Calu3 (cell line): ENCODE data around the gene PIK3C2G. TPM values are rescaled to one million over a fixed set of nuclear protein-coding genes. Genes with fewer than 3 reads are reported as not detected.

Experiments used
- BruUV-seq: library from RNA; stranded (reverse); fragments of 400-500 nt; replicated peaks from 2 replicates; lab custom pipeline; 2021; lab: Mats Ljungman, UMichigan
- CTCF ChIA-PET: fragments of 300-600 bp; sonication (Branson Sonifier 250); formaldehyde crosslinking; loops from one replicate; lab custom pipeline; 2022; ENCODE audit warnings: antibody characterized with exemption; lab: Charles Lee
- DNase-seq: peaks from one replicate; pipeline ENCODE4 v3.0.0; 2022
- H3K27ac Mint-ChIP-seq: one replicate; pipeline ENCODE4 v1.8.0; 2022; ENCODE audit warnings: mixed read lengths; ENCODE audit not compliant: unreplicated experiment
- H3K27me3 Mint-ChIP-seq: one replicate; pipeline ENCODE4 v1.8.0; 2022; ENCODE audit warnings: mixed read lengths; ENCODE audit not compliant: unreplicated experiment
- H3K36me3 Mint-ChIP-seq: one replicate; pipeline ENCODE4 v1.8.0; 2022; ENCODE audit warnings: mild to moderate bottlenecking, moderate library complexity, mixed read lengths; ENCODE audit not compliant: insufficient read depth, unreplicated experiment
- H3K4me1 Mint-ChIP-seq: one replicate; pipeline ENCODE4 v1.8.0; 2022; ENCODE audit warnings: mild to moderate bottlenecking, low read depth, mixed read lengths; ENCODE audit not compliant: unreplicated experiment
- H3K4me3 Mint-ChIP-seq: one replicate; pipeline ENCODE4 v1.8.0; 2022; ENCODE audit warnings: mild to moderate bottlenecking, low read depth, moderate library complexity, mixed read lengths; ENCODE audit not compliant: unreplicated experiment
- H3K9me3 Mint-ChIP-seq: one replicate; pipeline ENCODE4 v1.8.0; 2022; ENCODE audit warnings: low read depth, mixed read lengths; ENCODE audit not compliant: unreplicated experiment
- intact Hi-C: fragments of 100-400 bp; cut with micrococcal nuclease; formaldehyde crosslinking; loops from one replicate; pipeline ENCODE4 v1.10.0; 2022; ENCODE audit not compliant: unreplicated experiment
- total RNA-seq: library from RNA; stranded (reverse); gene quantifications from 2 replicates; pipeline ENCODE4 v1.2.3, GENCODE V29; 2022
- TF ChIP-seq, protein P1 (sequence below): fragments of 200-600 bp; IDR thresholded peaks from one replicate; pipeline ENCODE4 v1.8.0; 2022; ENCODE audit warnings: antibody characterized with exemption; ENCODE audit not compliant: unreplicated experiment

Gene PIK3C2G
- total RNA-seq, 1 experiment from 2014 or later, result 24.0 TPM

DNA sequence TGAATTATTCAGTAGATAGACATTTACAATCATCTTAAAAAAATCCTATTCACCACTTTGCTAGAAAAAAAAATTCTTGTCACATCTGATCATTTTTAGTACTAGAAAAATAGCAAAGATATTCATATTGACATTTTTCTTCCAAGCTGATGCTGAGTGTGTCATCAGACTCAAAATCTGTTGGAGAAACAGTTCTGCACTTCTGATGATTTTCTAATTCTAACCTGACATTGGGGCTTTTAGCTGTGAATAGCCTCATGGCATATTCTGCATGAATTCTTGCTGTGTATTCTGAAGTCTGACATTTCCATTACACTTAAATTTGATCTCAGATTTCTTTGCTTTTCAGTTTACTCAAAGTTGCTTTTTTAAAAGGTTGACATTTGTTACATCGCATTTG lies 150.1 kb downstream of the PIK3C2G start:
- H3K9me3 Mint-ChIP-seq, result peaks cover 3% of the 10 kb centered on the region
- intact Hi-C loops, result no loop called here
- DNase-seq, result no peak
- H3K27ac Mint-ChIP-seq, result no peak overlapping the region
- CTCF ChIA-PET, result no interaction called here
- no peaks in the 10 kb centered on the region for H3K36me3 Mint-ChIP-seq
- peaks cover 5% of the 10 kb centered on the region for H3K4me1 Mint-ChIP-seq
- BruUV-seq, result no TSS peak
- H3K4me3 Mint-ChIP-seq, result no peak overlapping the region
- H3K27me3 Mint-ChIP-seq, result no peaks in the 10 kb centered on the region
- TF ChIP-seq, protein P1, sequence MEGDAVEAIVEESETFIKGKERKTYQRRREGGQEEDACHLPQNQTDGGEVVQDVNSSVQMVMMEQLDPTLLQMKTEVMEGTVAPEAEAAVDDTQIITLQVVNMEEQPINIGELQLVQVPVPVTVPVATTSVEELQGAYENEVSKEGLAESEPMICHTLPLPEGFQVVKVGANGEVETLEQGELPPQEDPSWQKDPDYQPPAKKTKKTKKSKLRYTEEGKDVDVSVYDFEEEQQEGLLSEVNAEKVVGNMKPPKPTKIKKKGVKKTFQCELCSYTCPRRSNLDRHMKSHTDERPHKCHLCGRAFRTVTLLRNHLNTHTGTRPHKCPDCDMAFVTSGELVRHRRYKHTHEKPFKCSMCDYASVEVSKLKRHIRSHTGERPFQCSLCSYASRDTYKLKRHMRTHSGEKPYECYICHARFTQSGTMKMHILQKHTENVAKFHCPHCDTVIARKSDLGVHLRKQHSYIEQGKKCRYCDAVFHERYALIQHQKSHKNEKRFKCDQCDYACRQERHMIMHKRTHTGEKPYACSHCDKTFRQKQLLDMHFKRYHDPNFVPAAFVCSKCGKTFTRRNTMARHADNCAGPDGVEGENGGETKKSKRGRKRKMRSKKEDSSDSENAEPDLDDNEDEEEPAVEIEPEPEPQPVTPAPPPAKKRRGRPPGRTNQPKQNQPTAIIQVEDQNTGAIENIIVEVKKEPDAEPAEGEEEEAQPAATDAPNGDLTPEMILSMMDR, result no peak

DNA sequence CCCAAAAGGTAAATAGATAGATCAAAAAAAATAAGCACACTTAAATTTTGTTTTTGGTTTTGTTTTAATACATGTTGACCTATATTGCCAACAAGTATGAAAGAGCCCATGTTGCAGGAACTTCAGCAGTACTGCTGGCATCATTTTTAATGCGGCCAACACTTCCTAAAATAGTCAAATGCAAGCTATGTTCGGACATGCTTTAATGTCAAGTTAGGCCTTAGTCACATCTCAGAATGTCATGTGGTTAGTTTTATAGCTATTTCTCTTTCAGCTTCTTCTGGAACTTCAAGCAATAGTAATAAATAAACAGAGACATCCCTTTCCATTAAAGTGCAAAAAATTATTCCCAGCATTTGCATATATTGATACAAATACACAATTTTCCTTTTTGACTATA lies 153.4 kb downstream of the PIK3C2G start:
- Mint-ChIP-seq H3K4me3 (no peak overlapping the region), H3K9me3 (peaks cover under 1% of the 10 kb centered on the region)
- TF ChIP-seq, protein P1, result no peak

DNA sequence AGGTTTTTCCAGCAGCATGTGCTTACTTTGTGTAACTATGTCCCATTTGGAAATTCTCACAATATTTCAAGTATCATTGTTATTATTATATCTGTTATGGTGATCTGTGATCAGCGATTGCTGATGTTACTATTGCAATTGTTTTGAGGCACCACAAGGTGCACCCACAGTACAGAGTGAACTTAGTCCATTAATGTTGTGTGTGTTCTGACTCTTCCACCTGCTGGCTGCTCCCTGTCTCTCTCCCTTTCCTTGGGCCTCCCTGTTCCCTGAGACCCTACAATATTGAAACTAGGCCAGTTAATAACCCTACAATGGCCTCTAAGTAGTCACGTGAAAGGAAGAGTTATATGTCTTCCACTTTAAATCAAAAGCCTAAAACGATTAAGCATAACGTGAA lies 153.9 kb downstream of the PIK3C2G start:
- H3K27me3 Mint-ChIP-seq, result no peaks in the 10 kb centered on the region
- TF ChIP-seq, protein P1, result no peak
- DNase-seq, result no peak
- H3K36me3 Mint-ChIP-seq, result no peaks in the 10 kb centered on the region
- CTCF ChIA-PET, result no interaction called here
- intact Hi-C loops, result no loop called here
- H3K4me1 Mint-ChIP-seq, result peaks cover 15% of the 10 kb centered on the region
- H3K9me3 Mint-ChIP-seq, result no peaks in the 10 kb centered on the region
- H3K27ac Mint-ChIP-seq, result no peak overlapping the region
- BruUV-seq, result no TSS peak
- H3K4me3 Mint-ChIP-seq, result no peak overlapping the region

More for the DNA sequence above, 153.4 kb downstream of the PIK3C2G start:
- no TSS peak for BruUV-seq
- Mint-ChIP-seq H3K27ac (no peak overlapping the region), H3K36me3 (no peaks in the 10 kb centered on the region), H3K4me1 (peaks cover 15% of the 10 kb centered on the region), H3K27me3 (no peaks in the 10 kb centered on the region)
- DNase-seq, result no peak
- intact Hi-C loops, result no loop called here
- CTCF ChIA-PET, result no interaction called here

DNA sequence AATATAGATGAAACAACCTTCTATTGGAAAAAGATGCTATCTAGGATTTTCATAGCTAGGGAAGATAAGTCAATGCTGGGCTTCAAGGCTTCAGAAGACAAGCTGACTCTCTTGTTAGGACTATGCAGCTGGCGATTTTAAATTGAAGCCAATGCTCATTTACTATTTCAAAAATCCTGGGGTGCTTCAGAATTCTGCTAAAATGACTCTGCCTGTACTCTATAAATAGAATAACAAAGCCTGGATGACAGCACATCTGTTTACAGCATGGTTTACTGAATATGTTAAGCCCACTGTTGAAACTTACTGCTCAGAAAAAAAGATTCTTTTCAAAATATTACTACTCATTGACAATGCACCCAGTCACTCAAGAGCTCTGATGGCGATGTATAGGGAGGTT lies 155.1 kb downstream of the PIK3C2G start:
- TF ChIP-seq, protein P1, result no peak
- intact Hi-C loops, result no loop called here
- H3K4me3 Mint-ChIP-seq, result no peak overlapping the region
- no peak overlapping the region for H3K27ac Mint-ChIP-seq
- H3K9me3 Mint-ChIP-seq, result no peaks in the 10 kb centered on the region
- no peaks in the 10 kb centered on the region for H3K27me3 Mint-ChIP-seq
- peaks cover 15% of the 10 kb centered on the region for H3K4me1 Mint-ChIP-seq
- CTCF ChIA-PET, result no interaction called here
- H3K36me3 Mint-ChIP-seq, result no peaks in the 10 kb centered on the region
- BruUV-seq, result no TSS peak
- DNase-seq, result no peak

DNA sequence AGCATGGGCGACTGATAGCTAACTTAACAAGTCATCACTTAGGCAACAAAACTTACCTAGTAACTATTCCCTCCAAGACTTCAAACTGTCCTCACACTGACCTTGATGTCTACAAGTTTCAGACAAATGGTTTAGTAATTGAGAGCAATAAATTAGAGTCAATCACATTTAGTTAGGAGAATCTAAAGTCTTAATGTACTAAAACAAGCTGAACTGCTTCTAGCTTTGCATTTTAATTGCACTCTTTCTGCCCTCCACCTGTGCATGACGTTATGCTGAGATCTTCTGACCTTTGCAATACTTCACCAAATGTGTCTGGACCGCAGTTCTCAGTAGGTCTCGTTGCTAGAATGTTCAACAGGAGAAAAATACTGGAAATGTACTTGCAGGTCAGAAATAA lies 158.0 kb downstream of the PIK3C2G start:
- no peak overlapping the region for H3K4me3 Mint-ChIP-seq
- no peaks in the 10 kb centered on the region for H3K27me3 Mint-ChIP-seq
- no peaks in the 10 kb centered on the region for H3K9me3 Mint-ChIP-seq
- BruUV-seq, result no TSS peak
- intact Hi-C loops, result no loop called here
- DNase-seq, result no peak
- TF ChIP-seq, protein P1, result no peak
- no peak overlapping the region for H3K27ac Mint-ChIP-seq
- CTCF ChIA-PET, result no interaction called here
- H3K4me1 Mint-ChIP-seq, result peaks cover 15% of the 10 kb centered on the region
- H3K36me3 Mint-ChIP-seq, result no peaks in the 10 kb centered on the region
